GM11168 (cell line): Measurements from ENCODE around the gene FRMD3.

Experiments
- in situ Hi-C: fragments of 300-500 bp; cut with MboI; formaldehyde crosslinking; loops from one replicate; pipeline ENCODE4 v1.12.0; 2022; ENCODE audit warnings: low sequenced_read_pairs; ENCODE audit not compliant: unreplicated experiment

The FRMD3 gene

DNA sequence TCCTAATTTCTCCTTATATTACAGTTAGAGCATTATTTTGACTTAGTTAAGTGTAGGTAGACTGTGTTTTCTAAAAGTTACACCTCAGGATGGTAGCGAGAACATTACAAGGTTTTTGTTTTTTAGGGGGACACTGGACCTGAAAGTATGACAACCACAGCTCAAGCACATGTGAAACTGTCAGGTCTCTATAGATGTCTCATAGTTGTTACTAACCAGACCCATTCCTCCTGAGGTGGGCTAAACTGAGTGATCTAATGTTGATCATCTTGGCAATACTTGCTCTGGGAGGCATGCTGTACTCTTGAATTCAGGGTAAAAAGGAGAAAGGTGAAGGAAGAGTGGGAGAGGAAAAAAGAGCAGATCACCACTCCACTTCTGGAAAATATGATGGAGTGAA is 278.6 kb downstream of the FRMD3 start:
- in situ Hi-C loops, result no loop called here

DNA sequence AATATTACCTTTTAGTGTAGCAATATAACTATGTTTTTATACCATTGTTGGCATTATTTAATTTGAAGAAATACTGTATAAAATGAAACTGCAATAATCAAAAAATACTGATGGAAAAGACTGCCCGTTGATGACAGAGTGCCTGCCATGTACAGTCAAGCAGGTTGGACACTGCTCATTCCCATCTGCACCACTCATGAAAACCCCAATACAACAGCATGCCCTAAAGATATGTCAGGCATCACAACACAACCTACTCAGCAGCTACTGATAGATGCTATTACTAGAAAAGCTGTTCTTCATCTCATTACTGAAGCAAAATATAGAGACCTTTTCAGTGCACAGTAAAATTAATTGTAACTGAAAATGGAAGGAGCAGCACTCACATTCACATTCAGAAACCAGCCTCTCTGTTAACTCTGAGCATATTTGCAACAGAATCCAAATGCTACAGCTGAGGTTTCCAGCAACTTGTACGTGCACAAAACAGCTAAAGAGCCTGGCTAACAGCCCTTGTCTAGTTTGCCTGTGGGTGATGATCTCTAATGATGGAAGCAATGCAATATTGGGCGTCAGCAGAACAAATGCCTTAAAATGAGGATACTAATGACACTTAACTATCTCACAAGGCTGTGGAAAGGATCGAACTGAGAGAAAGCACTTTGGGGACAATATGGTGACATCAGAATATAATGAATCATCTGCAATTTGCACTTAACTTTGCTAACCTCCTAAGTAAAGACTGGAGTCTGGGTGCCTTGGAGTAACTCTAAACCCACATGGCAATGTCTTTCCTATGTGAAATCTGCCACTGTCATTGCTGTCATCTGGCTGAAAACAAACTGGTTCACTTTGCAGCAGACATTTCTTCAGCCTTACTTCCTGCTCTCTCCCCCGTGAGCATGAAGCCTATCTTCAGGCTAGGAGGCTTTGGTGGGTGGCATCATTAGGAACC is 280.0 kb downstream of the FRMD3 start:
- in situ Hi-C loops, result no loop called here

DNA sequence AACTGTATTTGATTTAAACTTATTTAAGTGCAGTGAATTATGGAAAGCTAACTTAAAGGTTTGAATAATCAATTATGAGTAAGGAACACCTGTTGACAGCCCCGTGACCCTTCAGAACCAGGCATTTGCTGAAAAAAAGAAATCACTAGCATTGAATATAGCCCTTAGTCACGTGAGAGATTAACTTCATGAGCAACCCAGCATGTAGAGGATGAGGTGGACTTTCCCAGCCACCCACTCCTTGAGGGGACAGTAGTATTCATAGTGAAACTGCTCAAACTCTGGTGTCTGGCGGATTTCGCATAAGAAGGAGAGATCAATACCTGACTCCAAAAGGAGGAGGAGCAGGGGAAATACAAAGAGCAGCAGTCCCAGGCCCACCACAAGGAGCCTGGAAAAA is 290.5 kb downstream of the FRMD3 start:
- in situ Hi-C loops, result no loop called here

DNA sequence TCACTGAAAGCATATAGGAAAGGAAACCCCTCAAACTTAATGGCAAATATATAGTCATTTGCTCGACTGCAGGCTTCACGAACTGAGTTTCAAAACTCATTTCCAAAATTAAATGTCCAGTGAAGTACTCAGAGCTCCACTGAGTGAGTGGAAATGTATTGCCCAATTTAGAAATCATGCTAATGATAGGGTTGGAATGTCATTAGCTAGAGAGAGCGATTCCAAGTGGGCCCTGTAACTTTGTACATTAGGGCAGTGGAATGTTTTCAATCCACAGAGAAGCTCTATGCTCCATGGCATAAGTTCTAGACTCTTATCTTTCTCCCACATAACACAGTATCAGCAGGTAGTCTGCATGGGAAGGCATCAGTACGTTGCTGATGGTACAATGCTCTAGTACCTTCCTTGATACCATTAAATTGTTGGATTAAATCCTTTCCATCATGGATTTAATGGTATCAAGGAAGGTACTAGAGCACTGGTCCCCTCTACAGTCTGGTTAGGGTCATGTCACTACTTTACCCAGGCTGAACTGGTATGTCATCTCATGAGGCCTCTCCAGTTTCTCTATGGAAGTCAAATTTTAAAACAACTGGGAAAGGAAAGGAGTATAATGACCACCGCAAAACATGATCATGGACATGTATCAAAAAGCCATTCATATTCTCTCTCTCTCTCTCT is 292.1 kb downstream of the FRMD3 start:
- in situ Hi-C loops, result no loop called here

DNA sequence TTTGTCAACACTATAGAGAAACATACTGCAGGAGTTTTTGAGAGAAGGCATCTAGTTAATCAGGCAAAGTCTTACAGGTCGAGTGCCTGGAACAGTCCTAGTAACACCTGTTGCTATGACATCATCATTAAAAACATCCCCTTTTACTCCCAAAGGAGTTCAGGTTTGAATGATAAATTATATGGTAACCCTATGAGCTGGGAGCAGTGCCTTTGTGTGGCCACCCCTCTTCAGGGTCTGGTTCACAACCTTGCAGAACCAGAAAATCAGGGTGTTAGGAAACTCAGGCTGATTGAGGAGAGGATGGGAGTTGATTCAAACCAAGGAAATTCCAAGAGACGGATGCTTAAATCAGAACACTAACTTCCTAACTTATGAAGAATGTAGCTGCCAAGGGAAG is 296.1 kb downstream of the FRMD3 start:
- in situ Hi-C loops, result no loop called here

DNA sequence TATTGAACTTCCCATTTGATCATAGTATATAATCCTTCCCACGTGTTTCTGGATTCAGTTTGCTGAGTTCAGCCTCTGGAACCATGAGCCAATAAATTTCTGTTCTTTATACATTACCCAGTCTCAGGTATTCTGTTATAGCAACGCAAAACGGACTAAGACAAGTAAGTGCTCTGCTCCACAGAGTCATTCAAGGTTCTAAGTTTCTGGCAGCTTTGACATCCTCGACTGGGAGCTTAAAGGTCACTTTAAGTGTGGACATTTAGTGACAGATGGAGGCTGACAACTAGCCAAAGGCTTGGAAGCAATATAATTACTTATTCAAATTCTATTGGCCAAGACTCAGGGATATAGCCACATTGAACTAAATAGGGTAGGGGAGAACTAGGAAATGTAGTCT is 297.5 kb downstream of the FRMD3 start:
- in situ Hi-C loops, result no loop called here

DNA sequence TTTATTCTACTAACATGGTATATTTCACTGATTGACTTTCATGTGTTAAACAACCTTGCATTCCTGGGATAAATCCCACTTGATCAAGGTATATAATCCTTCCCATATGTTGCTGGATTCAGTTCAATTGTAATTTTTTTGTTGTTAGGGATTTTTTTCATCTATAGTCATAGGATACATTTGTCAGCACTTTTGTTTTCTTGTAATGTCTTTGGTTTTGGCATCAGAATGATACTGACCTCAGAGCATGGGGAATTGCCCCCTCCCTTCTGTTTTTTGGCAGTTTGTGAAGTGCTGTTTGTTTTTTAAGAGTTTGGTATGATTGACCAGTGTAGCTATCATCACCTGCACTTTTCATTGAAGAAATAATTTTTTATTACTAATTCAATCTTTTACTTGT is 298.5 kb downstream of the FRMD3 start:
- in situ Hi-C loops, result no loop called here

DNA sequence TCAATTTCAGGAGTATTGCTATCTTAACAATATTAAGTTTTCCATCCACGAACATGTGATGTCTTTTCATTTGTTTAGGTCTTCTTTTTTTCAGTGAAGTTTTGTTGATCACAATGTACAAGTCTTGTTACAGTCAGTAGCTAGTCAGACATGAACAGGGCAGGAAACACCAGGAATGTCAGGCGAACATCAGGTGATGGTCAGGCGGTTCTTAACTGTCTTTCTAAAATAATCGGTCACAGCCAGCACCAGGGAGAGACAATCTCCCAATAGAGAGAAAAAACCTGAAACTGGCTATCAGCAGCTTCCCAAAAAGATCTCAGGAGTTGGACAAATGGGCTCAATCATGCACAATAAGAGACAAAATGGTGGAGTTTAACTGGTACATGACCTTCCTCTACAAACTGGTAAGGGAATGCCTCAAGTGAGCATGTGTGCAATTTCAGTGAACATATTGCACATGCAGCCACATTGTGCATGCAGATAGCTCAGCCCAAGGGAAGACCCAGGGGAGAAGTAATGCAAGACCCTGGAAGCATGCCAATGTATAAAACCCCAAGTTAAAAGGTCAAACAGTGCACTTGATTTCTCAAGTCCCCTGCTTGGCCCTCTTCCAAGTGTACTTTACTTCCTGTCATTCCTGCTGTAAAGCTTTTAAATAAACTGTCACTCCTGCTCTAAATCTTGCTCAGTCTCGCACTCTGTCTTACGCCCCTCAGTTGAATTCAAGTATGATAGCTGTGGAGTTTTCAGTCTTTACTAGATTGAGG is 299.1 kb downstream of the FRMD3 start:
- in situ Hi-C loops, result no loop called here

DNA sequence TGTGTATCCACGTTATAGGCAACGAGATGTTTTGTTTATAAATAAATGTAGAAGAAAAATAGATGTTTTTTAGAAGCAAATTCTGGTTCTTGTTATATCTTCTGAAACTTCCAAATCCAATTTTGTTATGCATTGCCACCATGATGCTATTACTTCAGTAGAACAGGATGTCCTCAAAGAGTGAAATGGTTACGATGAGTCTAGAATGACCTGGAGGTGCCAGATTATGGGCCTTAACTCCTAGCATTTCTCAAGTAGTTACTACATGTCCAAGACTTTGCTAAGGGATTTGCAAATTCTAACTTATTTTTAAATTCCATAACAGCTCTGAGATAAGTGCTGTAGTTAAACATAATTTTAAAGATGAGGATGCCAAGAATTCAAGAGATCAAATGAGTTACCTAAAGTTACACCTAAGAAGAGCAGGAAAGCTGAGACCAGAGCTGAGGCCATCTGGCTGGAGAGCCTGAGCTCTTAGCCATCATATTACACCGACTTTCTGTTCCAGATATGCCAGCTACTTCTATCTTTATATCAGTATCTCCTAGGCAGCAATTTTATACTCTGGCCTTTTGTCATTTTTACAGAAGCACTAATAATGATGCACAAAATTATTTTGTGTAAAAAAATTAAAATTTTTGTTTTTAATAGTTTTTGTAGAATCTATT is 302.0 kb downstream of the FRMD3 start:
- in situ Hi-C loops, result no loop called here

DNA sequence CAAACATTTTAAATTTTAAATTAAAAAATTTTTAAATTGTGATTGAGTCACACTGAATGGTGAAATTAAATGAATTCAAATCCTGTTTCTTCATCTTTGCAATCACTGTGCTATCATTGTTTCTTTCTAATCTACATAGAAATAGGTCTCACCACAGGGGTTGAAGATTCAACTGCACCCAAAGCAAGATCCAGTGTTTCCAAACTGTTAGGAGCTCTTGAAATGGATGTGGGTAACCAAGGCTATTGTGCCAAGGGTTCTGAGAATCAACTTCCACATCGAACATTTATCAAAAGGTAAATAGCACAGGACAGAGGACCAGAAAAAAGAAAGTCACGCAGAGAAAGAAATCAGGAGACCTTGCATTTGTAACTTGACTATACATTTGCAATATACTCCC is 302.7 kb downstream of the FRMD3 start:
- in situ Hi-C loops, result no loop called here

DNA sequence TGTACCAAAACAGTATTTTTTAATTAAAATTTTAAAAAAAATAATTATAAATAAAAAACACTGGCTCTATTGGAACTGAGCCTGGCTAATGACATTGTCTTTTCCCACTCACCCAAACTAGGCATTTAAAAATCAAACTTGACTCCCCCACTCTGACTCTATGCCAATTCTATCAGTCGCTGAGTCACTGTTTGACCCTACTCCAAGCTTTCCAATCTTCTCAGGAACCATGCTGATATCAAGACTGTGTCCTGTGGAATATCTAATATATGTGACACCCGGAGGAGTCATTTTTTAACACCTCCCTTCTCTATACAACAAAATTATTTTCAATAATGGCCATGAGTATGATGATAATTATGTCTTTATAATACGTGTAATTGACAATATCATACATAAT is 303.7 kb downstream of the FRMD3 start:
- in situ Hi-C loops, result no loop called here

DNA sequence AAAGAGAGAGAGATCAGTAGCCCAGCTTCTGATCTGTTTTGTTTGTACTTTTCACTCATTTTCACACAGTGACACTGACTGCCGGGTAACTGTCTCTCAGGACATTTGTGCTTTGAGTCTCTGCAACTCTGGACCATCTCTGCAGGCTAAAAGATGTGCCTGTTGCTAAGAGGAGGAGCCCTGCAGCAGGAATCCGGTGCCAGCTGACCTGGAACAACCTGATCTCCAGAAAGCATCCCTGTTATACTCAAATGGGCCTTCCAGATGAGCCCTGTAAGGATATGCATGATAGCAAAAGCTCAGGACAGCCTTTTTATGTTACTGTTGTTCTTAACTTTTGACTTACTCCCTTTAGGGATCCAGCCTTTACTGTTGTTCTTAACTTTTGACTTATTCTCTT is 304.6 kb downstream of the FRMD3 start:
- in situ Hi-C loops, result no loop called here

DNA sequence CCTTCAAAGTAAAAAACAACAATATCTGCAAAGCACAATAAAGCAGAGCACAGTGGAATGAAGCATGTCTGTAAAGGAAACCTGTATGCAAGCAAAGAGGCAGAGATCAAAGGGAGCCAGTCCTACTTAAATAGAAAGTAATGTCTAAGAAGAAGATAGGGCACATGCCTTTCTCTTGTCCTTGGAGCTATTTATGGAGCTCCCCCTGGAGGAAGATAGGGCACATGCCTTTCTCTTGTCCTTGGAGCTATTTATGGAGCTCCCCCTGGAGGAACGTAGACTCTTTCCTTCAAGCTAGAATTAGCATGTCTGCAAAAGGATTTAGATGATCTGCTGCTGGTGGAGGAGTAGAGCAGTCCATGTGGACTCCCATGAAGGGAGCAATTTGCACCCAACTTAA is 307.2 kb downstream of the FRMD3 start:
- in situ Hi-C loops, result no loop called here

DNA sequence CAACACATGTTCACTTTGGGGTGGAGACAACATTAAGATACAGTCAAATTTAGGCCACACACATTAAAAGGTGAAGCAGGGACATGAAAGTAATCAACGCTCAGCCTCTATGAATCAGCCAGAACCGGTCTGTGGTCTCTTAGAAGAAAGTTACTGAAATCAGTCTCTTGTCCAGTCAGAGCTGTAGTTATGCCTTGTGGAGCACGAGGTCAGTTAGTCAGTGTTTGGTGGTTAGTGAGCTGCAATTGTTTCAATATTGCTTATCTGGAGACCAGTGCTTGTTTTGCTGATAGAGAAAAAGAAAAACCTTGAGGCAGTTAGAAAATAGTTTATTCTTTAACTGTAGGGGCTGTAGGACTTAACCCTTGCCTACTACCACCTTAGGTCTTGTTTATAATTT is 317.5 kb downstream of the FRMD3 start:
- in situ Hi-C loops, result no loop called here

DNA sequence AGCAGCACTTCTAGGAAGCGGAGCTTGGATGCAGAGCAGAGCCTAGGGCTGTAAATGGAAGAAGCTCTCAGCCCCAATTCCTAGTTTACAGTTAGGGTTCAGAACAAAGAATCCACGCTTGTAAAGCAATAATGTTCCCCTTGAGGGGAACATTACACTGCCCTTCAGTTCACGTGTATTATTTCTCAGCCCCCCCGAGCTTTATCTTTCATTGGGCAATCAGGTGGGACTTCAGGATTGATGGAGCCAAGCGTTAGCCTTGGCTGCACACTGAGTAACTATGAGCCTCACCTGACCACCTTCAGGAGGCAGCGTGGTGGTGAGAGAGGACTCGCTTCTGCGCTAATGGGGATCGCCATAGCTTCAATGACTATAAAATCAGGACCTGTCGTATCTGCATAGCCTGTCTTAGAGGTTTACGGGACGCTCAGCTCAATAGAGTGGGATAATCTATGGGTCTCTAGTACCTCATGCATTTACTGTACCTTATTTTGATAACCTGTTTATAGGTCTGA is 318.2 kb downstream of the FRMD3 start:
- in situ Hi-C loops, result no loop called here

DNA sequence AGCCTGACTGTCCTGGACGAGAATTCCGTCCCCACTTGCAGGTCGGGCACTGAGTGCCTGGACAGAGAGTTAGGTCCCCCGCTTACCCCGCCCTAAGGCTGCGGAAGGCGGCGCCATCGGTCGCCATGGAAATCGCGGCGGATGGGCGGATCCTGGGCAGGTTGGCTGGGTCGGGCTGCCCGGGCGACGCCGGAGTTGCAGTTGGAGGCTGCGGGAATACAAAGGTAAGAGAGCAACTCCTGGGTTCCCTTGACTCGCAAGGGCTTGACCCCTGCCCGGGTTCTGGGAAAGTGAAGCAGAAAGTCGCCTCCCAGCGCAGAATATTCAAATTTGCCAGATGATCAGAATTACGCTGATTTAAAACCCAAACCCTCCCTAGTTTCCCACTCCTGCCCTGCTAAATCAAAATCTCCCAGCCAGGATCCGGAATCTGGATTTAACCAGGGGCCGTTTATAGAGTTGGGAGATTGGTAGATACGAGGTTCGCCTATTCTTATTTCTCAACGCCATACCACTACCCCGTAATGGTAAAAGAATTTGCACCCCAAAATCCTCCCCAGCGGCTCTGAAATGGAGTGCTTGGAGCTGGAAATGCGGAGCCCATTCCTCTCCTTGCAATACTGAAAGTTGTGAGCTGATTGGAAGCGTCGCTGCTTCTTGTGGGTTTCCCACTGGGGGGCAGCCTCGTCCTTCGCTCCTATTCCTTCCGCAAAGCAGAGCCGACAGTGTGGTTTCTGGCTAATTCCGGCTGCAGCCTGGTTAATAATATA is 318.9 kb downstream of the FRMD3 start:
- in situ Hi-C loops, result no loop called here

DNA sequence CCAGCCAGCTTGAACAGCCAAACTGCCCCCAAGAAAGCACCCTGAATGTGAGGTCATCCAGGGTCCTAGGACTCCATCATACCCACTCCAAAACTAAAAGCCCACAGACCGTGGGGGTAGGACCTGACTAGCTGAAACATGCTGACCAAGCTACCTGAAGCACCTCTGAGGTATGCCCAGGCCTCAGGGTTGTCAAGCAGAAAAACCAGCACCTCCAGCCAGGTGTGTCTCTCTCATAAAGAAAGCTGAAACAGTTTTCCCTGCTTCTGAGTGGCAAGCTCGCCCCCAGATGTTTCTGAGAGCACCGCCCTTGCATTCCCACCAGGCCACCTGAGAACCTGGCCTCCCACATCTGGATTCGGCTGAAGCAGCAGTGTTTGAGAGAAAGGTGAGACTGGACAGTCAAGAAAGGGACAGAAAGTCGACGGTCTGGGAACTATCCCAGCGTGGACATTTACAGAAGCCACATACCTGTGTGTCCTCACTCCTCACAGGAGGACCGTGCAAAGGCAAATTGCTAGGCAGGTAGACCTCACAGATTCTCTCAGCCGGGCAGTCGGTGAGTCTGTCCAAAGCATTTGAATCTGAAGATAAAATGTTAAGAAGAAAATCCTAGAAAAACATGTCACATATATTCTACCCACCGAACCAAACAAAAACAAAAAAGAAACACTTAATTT is 319.6 kb downstream of the FRMD3 start:
- in situ Hi-C loops, result no loop called here

DNA sequence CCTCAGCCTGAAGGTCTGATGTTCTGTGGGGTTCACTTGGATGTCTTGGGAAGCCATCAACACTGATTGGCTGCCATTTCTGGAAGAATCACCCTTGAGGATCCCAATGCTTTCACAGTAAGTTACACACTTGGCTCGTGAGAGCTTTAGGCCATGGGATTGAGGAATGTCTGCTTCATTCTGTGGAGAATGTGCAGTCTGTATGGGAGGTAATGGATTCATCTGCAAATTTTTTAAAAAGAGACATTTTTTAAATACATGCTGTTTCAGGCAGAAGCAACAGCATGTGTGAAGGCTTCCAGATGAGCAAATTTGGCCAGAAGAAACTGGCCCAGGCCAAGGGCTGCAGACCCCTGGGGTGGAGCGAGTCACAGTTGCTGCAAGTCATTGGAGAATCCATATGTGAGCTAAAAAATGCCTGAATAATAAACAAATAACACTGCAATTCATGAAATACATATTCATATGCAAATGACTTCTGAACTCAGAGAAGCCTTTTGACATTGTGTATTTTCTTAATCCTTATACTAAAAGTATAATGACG is 328.9 kb downstream of the FRMD3 start:
- in situ Hi-C loops, result no loop called here
